ENCODE data around the gene IMP4. TPM values are rescaled to one million over a fixed set of nuclear protein-coding genes. Genes with fewer than 3 reads are reported as not detected.

Gene IMP4
- total RNA-seq, 1 donor from 2014 or later: 43.0 TPM

- Mint-ChIP-seq H3K4me3 (ENCODE audit: low read depth) (peak within 1 kb of the TSS; percentile 80), H3K9me3 (ENCODE audit: low read depth) (peaks cover 9% of the 10 kb centered on the region), H3K4me1 (ENCODE audit: low read depth) (peaks cover 2% of the 10 kb centered on the region), H3K27me3 (no peaks in the 10 kb centered on the region), H3K27ac (peak within 1 kb of the TSS; percentile 29), H3K36me3 (ENCODE audit: insufficient read depth) (peaks cover 6% of the 10 kb centered on the region)
- peak; percentile 67 for TF ChIP-seq CTCF (IDR thresholded peaks at IDR 0.05; ENCODE audit: unreplicated experiment)
- DNase-seq (ENCODE audit: low spot score, unreplicated experiment): peak; percentile 72
Observed at GRCh38 chr2:130355578-130356431, 13.1 kb downstream of the IMP4 start, which contains the start of gene PTPN18. Gene PTPN18 (plus strand): TSS chr2:130356056. CDS start chr2:130356108, 52 bp downstream.

GRCh38 chr2:130357864-130358263 lies 15.2 kb downstream of the IMP4 start:
- no peak overlapping the region for H3K27ac Mint-ChIP-seq
- H3K9me3 Mint-ChIP-seq (ENCODE audit: low read depth): peaks cover 9% of the 10 kb centered on the region
- no peak for DNase-seq (ENCODE audit: low spot score, unreplicated experiment)
- no peaks in the 10 kb centered on the region for H3K27me3 Mint-ChIP-seq
- TF ChIP-seq CTCF (IDR thresholded peaks at IDR 0.05; ENCODE audit: unreplicated experiment): no peak
- peaks cover 6% of the 10 kb centered on the region for H3K36me3 Mint-ChIP-seq (ENCODE audit: insufficient read depth)
- H3K4me3 Mint-ChIP-seq (ENCODE audit: low read depth): no peak overlapping the region
- H3K4me1 Mint-ChIP-seq (ENCODE audit: low read depth): peaks cover 2% of the 10 kb centered on the region

GRCh38 chr2:130358420-130359350 lies 16.0 kb downstream of the IMP4 start:
- no peak for DNase-seq (ENCODE audit: low spot score, unreplicated experiment)
- peaks cover 2% of the 10 kb centered on the region for H3K4me1 Mint-ChIP-seq (ENCODE audit: low read depth)

DNA sequence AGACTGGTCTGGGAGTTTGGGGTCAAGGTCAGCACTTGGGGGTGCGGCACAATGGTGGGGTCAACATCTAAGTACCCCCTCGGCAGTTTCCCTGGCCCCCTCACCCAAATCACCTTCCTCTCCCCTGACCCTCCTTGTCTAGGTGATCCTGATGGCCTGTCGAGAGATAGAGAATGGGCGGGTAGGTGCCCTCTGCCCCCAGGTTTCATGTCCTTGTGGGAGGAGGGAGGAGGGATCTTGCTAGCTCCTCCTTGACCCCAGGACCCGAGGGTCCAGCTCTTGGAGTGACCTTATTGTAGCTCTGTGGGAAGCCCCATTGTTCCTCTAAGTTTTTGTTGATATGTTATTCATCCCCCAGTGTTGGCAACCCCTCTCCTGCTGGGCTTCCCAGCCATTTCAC lies 16.8 kb downstream of the IMP4 start:
- peaks cover 2% of the 10 kb centered on the region for H3K4me1 Mint-ChIP-seq (ENCODE audit: low read depth)
- H3K27ac Mint-ChIP-seq: no peak overlapping the region
- no peak for DNase-seq (ENCODE audit: low spot score, unreplicated experiment)
- H3K36me3 Mint-ChIP-seq (ENCODE audit: insufficient read depth): peaks cover 9% of the 10 kb centered on the region
- no peaks in the 10 kb centered on the region for H3K27me3 Mint-ChIP-seq
- no peak for TF ChIP-seq CTCF (IDR thresholded peaks at IDR 0.05; ENCODE audit: unreplicated experiment)
- no peak overlapping the region for H3K4me3 Mint-ChIP-seq (ENCODE audit: low read depth)
- H3K9me3 Mint-ChIP-seq (ENCODE audit: low read depth): peaks cover 9% of the 10 kb centered on the region

More at GRCh38 chr2:130358420-130359350, 16.0 kb downstream of the IMP4 start:
- Mint-ChIP-seq H3K36me3 (ENCODE audit: insufficient read depth) (peaks cover 9% of the 10 kb centered on the region), H3K27ac (no peak overlapping the region), H3K4me3 (ENCODE audit: low read depth) (no peak overlapping the region), H3K9me3 (ENCODE audit: low read depth) (peaks cover 9% of the 10 kb centered on the region), H3K27me3 (no peaks in the 10 kb centered on the region)
- TF ChIP-seq CTCF (IDR thresholded peaks at IDR 0.05; ENCODE audit: unreplicated experiment): no peak

- peaks cover 9% of the 10 kb centered on the region for H3K9me3 Mint-ChIP-seq (ENCODE audit: low read depth)
- H3K27me3 Mint-ChIP-seq: no peaks in the 10 kb centered on the region
- no peak overlapping the region for H3K4me3 Mint-ChIP-seq (ENCODE audit: low read depth)
- peaks cover 9% of the 10 kb centered on the region for H3K36me3 Mint-ChIP-seq (ENCODE audit: insufficient read depth)
- H3K27ac Mint-ChIP-seq: no peak overlapping the region
- TF ChIP-seq CTCF (IDR thresholded peaks at IDR 0.05; ENCODE audit: unreplicated experiment): no peak
- no peak for DNase-seq (ENCODE audit: low spot score, unreplicated experiment)
- peaks cover 1% of the 10 kb centered on the region for H3K4me1 Mint-ChIP-seq (ENCODE audit: low read depth)
Observed at GRCh38 chr2:130363479-130363878, 20.8 kb downstream of the IMP4 start.
